Endothelial cell of umbilical vein (primary cell): ENCODE measurements around the gene BLID.

ENCODE experiments used
- CTCF ChIP-seq, 2 donors: IDR thresholded peaks; 1 replicate in 1 of 2; 2 replicates in 1 of 2; pipeline ENCODE4 v1.5.1; 2011; ENCODE audit warnings: low read length in 2 of 2, mild to moderate bottlenecking in 2 of 2, moderate library complexity in 2 of 2, control low read depth in 1 of 2, inconsistent platforms in 1 of 2, low read depth in 1 of 2; ENCODE audit not compliant: insufficient read depth in 1 of 2; ENCODE audit errors: extremely low read depth in 1 of 2
- EZH2 ChIP-seq: IDR thresholded peaks from 2 replicates; pipeline ENCODE4 v1.6.1; 2012; ENCODE audit warnings: borderline replicate concordance, low read depth, mild to moderate bottlenecking, moderate library complexity, low read length, inconsistent platforms; ENCODE audit not compliant: severe bottlenecking
- JUN ChIP-seq: IDR thresholded peaks from 2 replicates; pipeline ENCODE4 v1.6.1; 2011; ENCODE audit warnings: borderline replicate concordance, low read depth; ENCODE audit not compliant: insufficient read length, insufficient read depth
- MAX ChIP-seq: IDR thresholded peaks from 2 replicates; pipeline ENCODE4 v1.6.1; 2011; ENCODE audit not compliant: insufficient read depth, insufficient read length
- POLR2A ChIP-seq: IDR thresholded peaks from 2 replicates; pipeline ENCODE4 v1.6.1; 2012; ENCODE audit warnings: low read depth, mild to moderate bottlenecking, control low read depth, low read length
- POLR2AphosphoS5 ChIP-seq: IDR thresholded peaks from 2 replicates; pipeline ENCODE4 v1.6.1; 2012; ENCODE audit warnings: low read depth, mild to moderate bottlenecking, control low read depth, low read length, moderate library complexity; ENCODE audit not compliant: insufficient read depth

GRCh38 chr11:122112470-122113365, 3.3 kb downstream of the BLID start:
- TF ChIP-seq POLR2AphosphoS5 (no peak), EZH2 (no peak), CTCF (IDR thresholded peaks at IDR 0.05; ENCODE audit: extremely low read depth in 1 of 2, insufficient read depth in 1 of 2, low read depth in 1 of 2, low read length in 2 of 2) (no peak), MAX (no peak), POLR2A (no peak), JUN (no peak)
